ENCODE measurements around the gene ANKH. TPM values are rescaled to one million over a fixed set of nuclear protein-coding genes. Genes with fewer than 3 reads are reported as not detected.

Gene ANKH
- polyA plus RNA-seq, 1 donor from 2014 or later = 9.9 TPM

DNA sequence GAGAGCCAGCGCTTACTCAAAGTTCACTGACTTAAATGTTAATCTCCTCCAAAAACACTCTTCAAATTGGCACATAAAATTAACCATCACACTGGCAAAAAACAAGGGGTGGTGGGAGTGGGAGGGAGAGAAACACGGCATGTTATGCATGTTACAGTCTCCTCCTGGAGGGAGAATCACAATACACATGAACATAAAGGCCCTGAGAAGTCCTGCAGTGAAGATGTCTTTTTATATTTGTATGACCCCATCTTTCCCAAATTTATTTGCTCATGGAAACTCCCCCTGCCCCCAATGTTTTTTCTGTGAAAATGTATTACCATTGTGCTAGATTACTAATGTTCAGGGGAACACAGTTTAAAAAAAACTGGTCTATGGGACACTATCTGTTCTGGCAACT, 37.8 kb upstream of the ANKH start:
- Histone ChIP-seq H2AFZ (ENCODE audit: low read depth, low read length) (no peak overlapping the region), H4K20me1 (ENCODE audit: insufficient read depth) (no peaks in the 10 kb centered on the region), H3F3A (ENCODE audit: insufficient read depth, low read length, poor library complexity, severe bottlenecking) (no peaks in the 10 kb centered on the region), H3K27me3 (ENCODE audit: insufficient read depth, low read depth, low read length) (no peaks in the 10 kb centered on the region), H3K4me3 (ENCODE audit: low read length) (no peak overlapping the region), H3K27ac (ENCODE audit: low read length) (no peak overlapping the region), H3K4me2 (ENCODE audit: low read length) (no peak overlapping the region), H3K9me3 (ENCODE audit: low read length) (no peaks in the 10 kb centered on the region), H3K36me3 (ENCODE audit: insufficient read depth, low read length) (no peaks in the 10 kb centered on the region), H3K9me2 (ENCODE audit: insufficient read depth, low read length) (no peaks in the 10 kb centered on the region), H3K9ac (ENCODE audit: low read length) (no peak overlapping the region), H3K79me2 (replicated peaks; ENCODE audit: insufficient read depth, low read length) (no peaks in the 10 kb centered on the region)
- TF ChIP-seq, protein P1, sequence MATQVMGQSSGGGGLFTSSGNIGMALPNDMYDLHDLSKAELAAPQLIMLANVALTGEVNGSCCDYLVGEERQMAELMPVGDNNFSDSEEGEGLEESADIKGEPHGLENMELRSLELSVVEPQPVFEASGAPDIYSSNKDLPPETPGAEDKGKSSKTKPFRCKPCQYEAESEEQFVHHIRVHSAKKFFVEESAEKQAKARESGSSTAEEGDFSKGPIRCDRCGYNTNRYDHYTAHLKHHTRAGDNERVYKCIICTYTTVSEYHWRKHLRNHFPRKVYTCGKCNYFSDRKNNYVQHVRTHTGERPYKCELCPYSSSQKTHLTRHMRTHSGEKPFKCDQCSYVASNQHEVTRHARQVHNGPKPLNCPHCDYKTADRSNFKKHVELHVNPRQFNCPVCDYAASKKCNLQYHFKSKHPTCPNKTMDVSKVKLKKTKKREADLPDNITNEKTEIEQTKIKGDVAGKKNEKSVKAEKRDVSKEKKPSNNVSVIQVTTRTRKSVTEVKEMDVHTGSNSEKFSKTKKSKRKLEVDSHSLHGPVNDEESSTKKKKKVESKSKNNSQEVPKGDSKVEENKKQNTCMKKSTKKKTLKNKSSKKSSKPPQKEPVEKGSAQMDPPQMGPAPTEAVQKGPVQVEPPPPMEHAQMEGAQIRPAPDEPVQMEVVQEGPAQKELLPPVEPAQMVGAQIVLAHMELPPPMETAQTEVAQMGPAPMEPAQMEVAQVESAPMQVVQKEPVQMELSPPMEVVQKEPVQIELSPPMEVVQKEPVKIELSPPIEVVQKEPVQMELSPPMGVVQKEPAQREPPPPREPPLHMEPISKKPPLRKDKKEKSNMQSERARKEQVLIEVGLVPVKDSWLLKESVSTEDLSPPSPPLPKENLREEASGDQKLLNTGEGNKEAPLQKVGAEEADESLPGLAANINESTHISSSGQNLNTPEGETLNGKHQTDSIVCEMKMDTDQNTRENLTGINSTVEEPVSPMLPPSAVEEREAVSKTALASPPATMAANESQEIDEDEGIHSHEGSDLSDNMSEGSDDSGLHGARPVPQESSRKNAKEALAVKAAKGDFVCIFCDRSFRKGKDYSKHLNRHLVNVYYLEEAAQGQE (IDR thresholded peaks at IDR 0.05; ENCODE audit: borderline replicate concordance) = no peak
- TF ChIP-seq RAD21 (conservative IDR thresholded peaks at IDR 0.05) (no peak), EP300 (conservative IDR thresholded peaks at IDR 0.05; ENCODE audit: poor library complexity, severe bottlenecking) (no peak), SMC3 (conservative IDR thresholded peaks at IDR 0.05; ENCODE audit: poor library complexity) (no peak), TAF1 (IDR thresholded peaks at IDR 0.05; ENCODE audit: low read depth) (no peak), MXI1 (conservative IDR thresholded peaks at IDR 0.05; ENCODE audit: poor library complexity, severe bottlenecking) (no peak), EZH2 (IDR thresholded peaks at IDR 0.05; ENCODE audit: borderline replicate concordance, insufficient read depth, low read length, poor library complexity, severe bottlenecking) (no peak)

DNA sequence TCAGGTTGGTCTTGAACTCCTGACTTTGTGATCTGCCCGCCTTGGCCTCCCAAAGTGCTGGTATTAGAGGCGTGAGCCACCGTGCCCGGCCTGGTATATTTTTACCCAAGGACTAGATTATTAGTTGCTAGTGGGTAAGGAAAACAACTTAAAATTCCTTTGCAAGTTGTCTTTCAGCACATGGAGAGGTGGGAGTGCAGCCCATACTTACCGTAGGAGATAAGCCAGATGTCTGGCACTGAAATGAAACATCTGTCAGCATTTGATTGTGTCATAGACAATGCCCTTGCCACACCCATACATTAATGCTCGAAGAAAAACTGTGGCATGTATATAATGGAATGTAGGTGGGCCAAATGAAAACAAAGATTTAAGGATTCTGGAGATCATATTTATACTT, 36.6 kb upstream of the ANKH start:
- no peak overlapping the region for H3K9ac ChIP-seq (ENCODE audit: low read length)
- H2AFZ ChIP-seq (ENCODE audit: low read depth, low read length) = no peak overlapping the region
- H3K4me3 ChIP-seq (ENCODE audit: low read length) = no peak overlapping the region
- H3K27me3 ChIP-seq (ENCODE audit: insufficient read depth, low read depth, low read length) = no peaks in the 10 kb centered on the region
- H3K79me2 ChIP-seq (replicated peaks; ENCODE audit: insufficient read depth, low read length) = no peaks in the 10 kb centered on the region
- H3K4me2 ChIP-seq (ENCODE audit: low read length) = no peak overlapping the region
- no peaks in the 10 kb centered on the region for H3K9me3 ChIP-seq (ENCODE audit: low read length)
- H4K20me1 ChIP-seq (ENCODE audit: insufficient read depth) = no peaks in the 10 kb centered on the region
- H3K9me2 ChIP-seq (ENCODE audit: insufficient read depth, low read length) = no peaks in the 10 kb centered on the region
- H3K27ac ChIP-seq (ENCODE audit: low read length) = no peak overlapping the region
- H3K36me3 ChIP-seq (ENCODE audit: insufficient read depth, low read length) = no peaks in the 10 kb centered on the region
- no peaks in the 10 kb centered on the region for H3F3A ChIP-seq (ENCODE audit: insufficient read depth, low read length, poor library complexity, severe bottlenecking)
- TF ChIP-seq, protein P1 (IDR thresholded peaks at IDR 0.05; ENCODE audit: borderline replicate concordance) = no peak
- TF ChIP-seq TAF1 (IDR thresholded peaks at IDR 0.05; ENCODE audit: low read depth) = no peak
- no peak for TF ChIP-seq EZH2 (IDR thresholded peaks at IDR 0.05; ENCODE audit: borderline replicate concordance, insufficient read depth, low read length, poor library complexity, severe bottlenecking)
- no peak for TF ChIP-seq MXI1 (conservative IDR thresholded peaks at IDR 0.05; ENCODE audit: poor library complexity, severe bottlenecking)
- TF ChIP-seq, protein P2, sequence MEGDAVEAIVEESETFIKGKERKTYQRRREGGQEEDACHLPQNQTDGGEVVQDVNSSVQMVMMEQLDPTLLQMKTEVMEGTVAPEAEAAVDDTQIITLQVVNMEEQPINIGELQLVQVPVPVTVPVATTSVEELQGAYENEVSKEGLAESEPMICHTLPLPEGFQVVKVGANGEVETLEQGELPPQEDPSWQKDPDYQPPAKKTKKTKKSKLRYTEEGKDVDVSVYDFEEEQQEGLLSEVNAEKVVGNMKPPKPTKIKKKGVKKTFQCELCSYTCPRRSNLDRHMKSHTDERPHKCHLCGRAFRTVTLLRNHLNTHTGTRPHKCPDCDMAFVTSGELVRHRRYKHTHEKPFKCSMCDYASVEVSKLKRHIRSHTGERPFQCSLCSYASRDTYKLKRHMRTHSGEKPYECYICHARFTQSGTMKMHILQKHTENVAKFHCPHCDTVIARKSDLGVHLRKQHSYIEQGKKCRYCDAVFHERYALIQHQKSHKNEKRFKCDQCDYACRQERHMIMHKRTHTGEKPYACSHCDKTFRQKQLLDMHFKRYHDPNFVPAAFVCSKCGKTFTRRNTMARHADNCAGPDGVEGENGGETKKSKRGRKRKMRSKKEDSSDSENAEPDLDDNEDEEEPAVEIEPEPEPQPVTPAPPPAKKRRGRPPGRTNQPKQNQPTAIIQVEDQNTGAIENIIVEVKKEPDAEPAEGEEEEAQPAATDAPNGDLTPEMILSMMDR (IDR thresholded peaks at IDR 0.05; ENCODE audit: poor library complexity, severe bottlenecking) = no peak
- no peak for TF ChIP-seq RAD21 (conservative IDR thresholded peaks at IDR 0.05)
- no peak for TF ChIP-seq POLR2AphosphoS5 (IDR thresholded peaks at IDR 0.05)
- TF ChIP-seq SMC3 (conservative IDR thresholded peaks at IDR 0.05; ENCODE audit: poor library complexity) = no peak
- no peak for TF ChIP-seq EP300 (conservative IDR thresholded peaks at IDR 0.05; ENCODE audit: poor library complexity, severe bottlenecking)

All from neural cell (in vitro differentiated cells).